GM23338 (cell line): ENCODE results near the gene TEX26. TPM values are rescaled to one million over a fixed set of nuclear protein-coding genes. Genes with fewer than 3 reads are reported as not detected.

Experiments used
- ATAC-seq: fragments of 200-7000 bp; cut with Tn5 transposase; 3 replicates; pipeline ENCODE4 v1.9.1; 2020
- DNase-seq: peaks from one replicate; pipeline ENCODE4 v3.0.0-alpha.2; 2015; ENCODE audit warnings: low spot score
- H2AFZ ChIP-seq: fragments of 200-600 bp; sonication (generic); 2 replicates; pipeline ENCODE4 v1.8.0; 2016; ENCODE audit warnings: antibody characterized with exemption, mild to moderate bottlenecking, moderate library complexity
- H3F3A ChIP-seq: fragments of 200-600 bp; sonication (generic); replicated peaks from 2 replicates; pipeline ENCODE4 v1.8.0; 2017; ENCODE audit warnings: antibody characterized with exemption, mixed run types, low read depth
- H3K27ac ChIP-seq: fragments of 200-600 bp; sonication (generic); 2 replicates; pipeline ENCODE4 v1.6.1; 2016; ENCODE audit warnings: low read depth
- H3K27me3 ChIP-seq: fragments of 200-600 bp; sonication (generic); 2 replicates; pipeline ENCODE4 v1.8.0; 2016; ENCODE audit warnings: mild to moderate bottlenecking, mixed run types, moderate library complexity; ENCODE audit not compliant: insufficient read depth
- H3K36me3 ChIP-seq: fragments of 200-600 bp; sonication (generic); 2 replicates; pipeline ENCODE4 v1.8.0; 2016; ENCODE audit warnings: mild to moderate bottlenecking; ENCODE audit not compliant: insufficient read depth
- H3K4me1 ChIP-seq: fragments of 200-600 bp; sonication (generic); 2 replicates; pipeline ENCODE4 v1.8.0; 2016; ENCODE audit warnings: mild to moderate bottlenecking, moderate library complexity; ENCODE audit not compliant: insufficient read depth
- H3K4me2 ChIP-seq: fragments of 200-600 bp; sonication (generic); 2 replicates; pipeline ENCODE4 v1.7.1; 2017; ENCODE audit warnings: mixed run types
- H3K4me3 ChIP-seq: fragments of 200-600 bp; sonication (generic); 2 replicates; pipeline ENCODE4 v1.6.1; 2016; ENCODE audit warnings: mixed run types
- H3K79me2 ChIP-seq: fragments of 200-600 bp; sonication (generic); replicated peaks from 2 replicates; pipeline ENCODE4 v1.8.0; 2017; ENCODE audit warnings: mild to moderate bottlenecking; ENCODE audit not compliant: insufficient read depth
- H3K9me2 ChIP-seq: fragments of 200-600 bp; sonication (generic); 2 replicates; pipeline ENCODE4 v1.8.0; 2017; ENCODE audit not compliant: insufficient read depth
- H4K20me1 ChIP-seq: fragments of 200-600 bp; sonication (generic); replicated peaks from 2 replicates; pipeline ENCODE4 v1.8.0; 2017; ENCODE audit warnings: mild to moderate bottlenecking; ENCODE audit not compliant: insufficient read depth
- H3K27ac Mint-ChIP-seq: 2 replicates; pipeline ENCODE4 v1.8.0; 2020; ENCODE audit warnings: inconsistent platforms, mild to moderate bottlenecking, moderate library complexity, mixed read lengths
- H3K27me3 Mint-ChIP-seq: 3 replicates; pipeline ENCODE4 v1.8.0; 2022; ENCODE audit warnings: low read depth, mild to moderate bottlenecking, moderate library complexity, mixed read lengths, inconsistent platforms; ENCODE audit not compliant: insufficient read depth, poor library complexity
- H3K36me3 Mint-ChIP-seq: 3 replicates; pipeline ENCODE4 v1.8.0; 2021; ENCODE audit warnings: low read depth, mild to moderate bottlenecking, inconsistent platforms, moderate library complexity, mixed read lengths
- H3K4me1 Mint-ChIP-seq: 3 replicates; pipeline ENCODE4 v1.8.0; 2020; ENCODE audit warnings: mild to moderate bottlenecking, inconsistent platforms, mixed read lengths
- H3K4me3 Mint-ChIP-seq: 3 replicates; pipeline ENCODE4 v1.8.0; 2021; ENCODE audit warnings: moderate library complexity, mild to moderate bottlenecking, inconsistent platforms, mixed read lengths
- H3K9me3 Mint-ChIP-seq: 3 replicates; pipeline ENCODE4 v1.8.0; 2020; ENCODE audit warnings: moderate library complexity, mild to moderate bottlenecking, inconsistent platforms, mixed read lengths
- CREB1 ChIP-seq: fragments of 250-450 bp; sonication (Bioruptor Pico); IDR thresholded peaks from 2 replicates; pipeline ENCODE4 v1.5.0; 2020; ENCODE audit warnings: low read depth, mild to moderate bottlenecking, moderate library complexity
- CTCF ChIP-seq, 2 experiments: fragments of 200-600 bp in 1 of 2; sonication (generic) in 1 of 2; conservative IDR thresholded peaks; 2 replicates each; pipeline versions ENCODE4 v1.5.1 to v1.6.1; 2016 to 2017; ENCODE audit warnings: antibody characterized with exemption in 2 of 2, low read depth in 2 of 2, mild to moderate bottlenecking in 2 of 2, moderate library complexity in 1 of 2
- ETS1 ChIP-seq: IDR thresholded peaks from 2 replicates; pipeline ENCODE4 v1.6.1; 2016; ENCODE audit warnings: antibody characterized with exemption
- EZH2 ChIP-seq: fragments of 200-600 bp; sonication (generic); IDR thresholded peaks from one replicate; pipeline ENCODE4 v1.8.0; 2017; ENCODE audit warnings: antibody characterized with exemption, mild to moderate bottlenecking, low read depth; ENCODE audit not compliant: unreplicated experiment
- EZH2phosphoT487 ChIP-seq: fragments of 200-600 bp; sonication (generic); IDR thresholded peaks from one replicate; pipeline ENCODE4 v1.8.1; 2018; ENCODE audit warnings: antibody characterized with exemption; ENCODE audit not compliant: unreplicated experiment
- JUNB ChIP-seq: IDR thresholded peaks from one replicate; pipeline ENCODE4 v1.6.1; 2016; ENCODE audit warnings: antibody characterized with exemption; ENCODE audit not compliant: unreplicated experiment
- NANOG ChIP-seq: IDR thresholded peaks from 2 replicates; pipeline ENCODE4 v1.6.1; 2016; ENCODE audit warnings: antibody characterized with exemption, borderline replicate concordance
- POLR2AphosphoS5 ChIP-seq: IDR thresholded peaks from 2 replicates; pipeline ENCODE4 v1.6.1; 2016; ENCODE audit warnings: antibody characterized with exemption, low read depth
- REST ChIP-seq: IDR thresholded peaks from one replicate; pipeline ENCODE4 v1.6.1; 2018; ENCODE audit warnings: antibody characterized with exemption; ENCODE audit not compliant: unreplicated experiment
- STAT1 ChIP-seq: IDR thresholded peaks from one replicate; pipeline ENCODE4 v1.6.1; 2016; ENCODE audit warnings: antibody characterized with exemption; ENCODE audit not compliant: unreplicated experiment
- ZNF114 ChIP-seq: fragments of 250-450 bp; sonication (Bioruptor Pico); IDR thresholded peaks from 2 replicates; pipeline ENCODE4 v1.5.0; 2020; ENCODE audit warnings: mild to moderate bottlenecking, moderate library complexity
- ZNF331 ChIP-seq: fragments of 250-450 bp; sonication (Bioruptor Pico); IDR thresholded peaks from 2 replicates; pipeline ENCODE4 v1.5.0; 2020; ENCODE audit warnings: low read depth, mild to moderate bottlenecking, moderate library complexity
- polyA plus RNA-seq: library from polyadenylated mRNA; unstranded; fragments of >200 nt; fragmentation: Nextera tagmentation; extraction: Ambion mirVana; gene quantifications from 2 replicates; pipeline ENCODE4 v1.2.1, GENCODE V29; 2016
- total RNA-seq: library from RNA; depleted of rRNA; stranded (reverse); fragments of >200 nt; shearing (Covaris generic); gene quantifications from 2 replicates; pipeline ENCODE4 v1.2.3, GENCODE V29; 2014

Gene TEX26
- total and polyA plus RNA-seq, 2 experiments from 2014 or later = not detected

DNA sequence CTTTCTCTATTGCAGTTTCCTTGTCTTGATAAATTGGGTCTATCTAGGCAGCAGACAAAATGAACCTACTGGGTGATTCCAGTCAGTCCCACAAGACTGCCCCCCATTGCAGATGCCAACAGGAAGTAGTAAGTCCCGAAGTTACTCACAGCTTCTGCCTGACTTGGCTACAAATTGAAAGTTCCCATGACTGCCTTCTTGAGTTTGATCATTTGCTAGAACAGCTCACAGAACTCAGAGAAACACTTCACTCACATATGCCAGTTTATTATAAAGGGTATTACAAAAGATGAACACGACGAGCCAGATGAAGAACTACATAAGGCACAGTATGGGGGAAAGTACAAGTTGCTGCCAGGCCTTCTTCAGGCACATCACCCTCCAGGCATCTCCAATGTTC is 50.0 kb downstream of the TEX26 start (continued):
- TF ChIP-seq REST = no peak
- no peak for TF ChIP-seq CREB1
- TF ChIP-seq EZH2 = no peak
- no peak for TF ChIP-seq STAT1
- TF ChIP-seq ZNF114 (CRISPR knock-in tag) = no peak
- TF ChIP-seq ETS1 = no peak
- no peak for TF ChIP-seq CTCF (conservative IDR thresholded peaks at IDR 0.05; ENCODE audit: low read depth in 2 of 2)
- no peak for TF ChIP-seq EZH2phosphoT487
- TF ChIP-seq POLR2AphosphoS5 = no peak
- no peak for TF ChIP-seq ZNF331 (CRISPR knock-in tag)
- no peak for TF ChIP-seq JUNB

DNA sequence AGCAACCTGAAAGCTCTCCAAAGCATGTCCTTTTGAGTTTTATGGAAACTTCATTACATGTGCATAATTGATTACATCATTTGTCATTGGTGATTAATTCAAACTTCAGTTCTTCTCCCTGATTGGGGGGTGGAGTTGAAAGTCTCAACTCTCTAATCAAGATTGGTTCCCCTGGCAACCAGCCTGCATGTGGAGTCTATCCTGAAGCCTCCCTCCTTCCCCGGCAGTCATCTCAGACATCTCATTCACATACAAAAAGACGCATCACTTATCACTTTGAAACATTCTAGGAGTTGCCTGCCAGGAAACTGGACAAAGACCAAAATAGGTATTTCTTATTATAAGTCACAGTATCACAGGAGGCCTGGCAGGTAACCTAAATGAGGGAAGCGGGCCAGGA is 50.5 kb downstream of the TEX26 start:
- ATAC-seq = no peak

More for the DNA sequence above, 50.5 kb downstream of the TEX26 start:
- Histone ChIP-seq H3K27me3 (no peaks in the 10 kb centered on the region), H4K20me1 (no peaks in the 10 kb centered on the region), H3K4me1 (peaks cover 20% of the 10 kb centered on the region; the same call in 1 of the 2 replicates), H3K9me2 (no peaks in the 10 kb centered on the region), H3K36me3 (no peaks in the 10 kb centered on the region), H2AFZ (no peak overlapping the region), H3K27ac (no peak overlapping the region), H3K4me3 (no peak overlapping the region), H3K79me2 (no peaks in the 10 kb centered on the region), H3F3A (no peaks in the 10 kb centered on the region), H3K4me2 (no peak overlapping the region)
- Mint-ChIP-seq H3K4me3 (no peak overlapping the region), H3K27me3 (no peaks in the 10 kb centered on the region), H3K36me3 (no peaks in the 10 kb centered on the region), H3K27ac (no peak overlapping the region), H3K9me3 (no peaks in the 10 kb centered on the region), H3K4me1 (peaks cover 20% of the 10 kb centered on the region)
- no peak for TF ChIP-seq EZH2phosphoT487
- no peak for TF ChIP-seq CREB1
- no peak for TF ChIP-seq REST
- TF ChIP-seq ETS1 = no peak
- TF ChIP-seq POLR2AphosphoS5 = no peak
- TF ChIP-seq NANOG = no peak
- TF ChIP-seq JUNB = no peak
- no peak for TF ChIP-seq STAT1
- no peak for DNase-seq
